Limb (tissue), 2 donors: ENCODE measurements around the gene AMBN.
A peak's percentile ranks its signal among the peaks of the same experiment; 100 is the strongest.

ENCODE experiments used
- DNase-seq, 2 donors: peaks; one replicate each; pipeline ENCODE4 v3.0.0-alpha.2; 2016; ENCODE audit errors: extremely low spot score in 2 of 2

Gene AMBN

GRCh38 chr4:70591955-70592582 is at the start of gene AMBN:
Gene AMBN, plus strand, starts transcription at chr4:70592256. Its CDS starts 103 bp downstream, at chr4:70592359.
- no peak for DNase-seq

GRCh38 chr4:70544279-70544868 is 47.7 kb upstream of the AMBN start:
- no peak for DNase-seq

GRCh38 chr4:70556856-70557255 is 35.2 kb upstream of the AMBN start:
- DNase-seq, result no peak

- peak; percentile 32 to 51 for DNase-seq
These were observed 32.7 kb upstream of the AMBN start for GRCh38 chr4:70559211-70559830.

GRCh38 chr4:70559924-70560323 is 32.1 kb upstream of the AMBN start:
- no peak for DNase-seq

- no peak for DNase-seq
These were observed 28.0 kb upstream of the AMBN start for GRCh38 chr4:70564033-70564432.

GRCh38 chr4:70570796-70571195 is 21.3 kb upstream of the AMBN start:
- DNase-seq, result no peak

- DNase-seq, result no peak
These were observed 20.3 kb upstream of the AMBN start for GRCh38 chr4:70571772-70572171.

GRCh38 chr4:70575964-70576363 is 16.1 kb upstream of the AMBN start:
- no peak for DNase-seq

GRCh38 chr4:70577220-70577927 is 14.7 kb upstream of the AMBN start:
- no peak for DNase-seq

GRCh38 chr4:70581980-70582379 is 10.1 kb upstream of the AMBN start:
- no peak for DNase-seq

GRCh38 chr4:70583952-70584834 is 7.9 kb upstream of the AMBN start:
- DNase-seq, result no peak

- no peak for DNase-seq
These were observed 5.2 kb upstream of the AMBN start for GRCh38 chr4:70586841-70587240.

- no peak for DNase-seq
These were observed 2.3 kb upstream of the AMBN start for GRCh38 chr4:70589785-70590184.

- DNase-seq, result no peak
These were observed 2.1 kb downstream of the AMBN start for GRCh38 chr4:70594196-70594595.

GRCh38 chr4:70600305-70600704 is 8.2 kb downstream of the AMBN start:
- DNase-seq, result no peak

GRCh38 chr4:70600977-70601376 is 8.9 kb downstream of the AMBN start:
- DNase-seq, result no peak

GRCh38 chr4:70601422-70602039 is 9.5 kb downstream of the AMBN start:
- peak; percentile 27 to 51 for DNase-seq

GRCh38 chr4:70603856-70604255 is 11.8 kb downstream of the AMBN start:
- no peak for DNase-seq

GRCh38 chr4:70606459-70606858 is 14.4 kb downstream of the AMBN start:
- DNase-seq, result no peak

GRCh38 chr4:70607334-70607853 is 15.3 kb downstream of the AMBN start:
- DNase-seq, result no peak
